RPMI8226 (cell line): ENCODE data around the gene CHMP4B.
A peak's percentile ranks its signal among the peaks of the same experiment; 100 is the strongest.

Experiments used
- DNase-seq: peaks from one replicate; pipeline ENCODE4 v3.0.0-alpha.2; 2015

Gene CHMP4B

DNA sequence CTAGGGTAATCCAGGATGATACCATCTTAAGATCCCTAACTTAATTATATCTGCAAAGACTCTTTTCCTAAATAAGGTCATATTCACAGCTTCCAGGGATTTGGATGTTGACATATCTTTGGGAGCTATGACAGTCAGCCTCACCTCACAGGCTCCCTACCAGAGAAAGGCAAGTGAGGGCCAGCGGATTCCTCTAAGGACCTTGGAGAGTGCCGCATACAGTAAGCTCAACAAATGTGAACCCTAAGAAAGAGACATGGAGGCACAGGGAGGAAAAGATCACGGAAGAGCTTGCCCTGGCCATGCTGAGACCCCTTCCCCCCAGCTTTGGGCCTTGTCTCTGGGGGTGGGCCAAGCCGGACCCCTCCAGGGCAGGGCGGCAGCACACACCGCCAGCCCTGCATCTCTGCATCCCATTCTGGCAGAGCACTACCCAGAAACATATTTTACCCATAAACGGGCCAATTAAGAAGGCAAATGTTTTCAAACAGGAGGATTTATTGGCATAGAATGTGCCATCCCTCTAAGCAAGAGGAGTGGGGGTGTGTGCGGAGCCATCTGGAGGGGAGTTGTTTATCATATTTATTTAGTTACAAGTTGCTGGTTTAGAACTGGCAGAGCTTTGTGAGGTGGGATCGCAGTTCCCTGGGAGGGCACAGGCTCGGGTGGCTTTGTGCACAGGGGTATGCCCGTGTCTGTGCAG lies 55.4 kb downstream of the CHMP4B start:
- DNase-seq, result no peak

DNA sequence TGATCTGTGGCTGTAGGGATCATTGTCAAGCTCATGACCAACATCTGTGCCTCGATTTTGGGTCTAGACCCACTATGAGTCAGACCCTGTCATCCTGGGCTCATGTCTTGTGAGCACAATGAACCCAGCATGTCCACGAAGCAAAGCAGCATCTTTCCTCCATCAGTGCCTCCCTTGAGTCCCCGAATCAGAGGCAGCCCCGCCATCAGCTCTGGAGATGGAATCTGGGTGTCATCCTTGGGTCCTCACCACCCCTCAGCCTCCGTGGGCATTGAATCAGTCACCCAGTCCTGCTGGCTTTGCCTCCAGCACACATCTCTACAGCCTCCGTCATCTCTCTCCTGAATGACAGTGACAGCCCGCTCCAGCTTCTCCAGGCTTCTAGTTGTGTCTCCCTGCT lies 56.9 kb downstream of the CHMP4B start:
- DNase-seq, result no peak

DNA sequence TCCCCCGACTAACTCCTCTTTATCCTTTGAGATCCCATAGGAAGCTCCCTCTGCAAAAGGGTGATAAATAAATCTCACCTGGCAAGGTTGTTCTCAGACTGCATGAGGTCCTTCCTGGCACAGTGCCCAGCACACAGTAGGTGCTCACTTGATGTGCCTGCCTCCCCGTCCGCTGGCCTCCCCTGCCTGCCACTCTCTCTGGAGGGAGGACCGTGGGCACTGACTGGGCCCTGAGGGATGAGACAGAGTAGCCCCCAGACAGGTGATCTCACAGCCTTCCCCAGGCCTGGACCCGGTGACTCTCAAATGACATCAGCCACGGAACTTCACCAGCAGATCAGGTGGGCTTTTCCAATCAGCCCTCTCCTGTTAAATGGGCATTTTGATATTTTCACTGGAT lies 57.4 kb downstream of the CHMP4B start:
- DNase-seq, result no peak

DNA sequence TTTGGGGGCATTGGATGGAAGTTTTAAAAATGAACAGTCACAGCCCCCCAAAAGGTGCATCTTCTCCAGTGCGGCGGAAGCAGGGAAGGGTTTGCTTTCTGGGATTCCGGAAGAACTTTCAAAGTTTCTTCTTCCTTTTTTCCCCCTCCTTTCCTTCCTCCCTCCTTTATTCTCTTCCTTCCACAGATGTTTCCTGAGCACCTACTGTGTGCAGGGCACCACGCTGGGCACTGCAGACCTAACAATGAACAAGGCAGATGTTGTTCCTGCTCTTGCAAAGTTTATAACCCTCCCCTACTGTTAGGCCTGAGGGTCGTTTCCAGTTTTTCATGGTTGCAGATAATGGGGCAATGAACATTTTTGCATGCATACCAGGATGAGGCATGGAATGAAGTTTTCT lies 58.1 kb downstream of the CHMP4B start:
- DNase-seq, result no peak

DNA sequence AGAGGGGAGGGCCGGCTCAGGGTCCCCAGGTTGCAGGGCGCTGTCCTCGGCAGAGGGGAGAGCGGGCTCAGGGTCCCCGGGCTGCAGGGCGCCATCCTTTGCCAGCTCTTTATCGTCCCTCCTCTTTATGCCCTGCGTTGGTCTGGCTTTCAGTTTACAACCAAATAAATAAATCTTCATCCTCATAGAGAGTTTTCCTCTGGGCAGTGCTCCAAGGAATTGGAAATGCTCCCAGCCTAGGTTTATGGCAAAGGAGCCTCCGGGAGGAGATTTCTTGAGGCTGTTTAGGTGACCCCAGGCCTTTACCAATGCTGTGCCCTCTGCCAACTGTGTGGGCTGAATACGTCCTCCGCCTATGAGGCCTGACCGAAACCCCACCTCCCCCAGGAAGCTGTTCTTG lies 60.2 kb downstream of the CHMP4B start:
- no peak for DNase-seq

GRCh38 chr20:33874129-33874528 lies 63.0 kb downstream of the CHMP4B start:
- DNase-seq, result no peak

- peak; percentile 94 for DNase-seq
Observed at GRCh38 chr20:33875055-33875454, 63.9 kb downstream of the CHMP4B start.

GRCh38 chr20:33875534-33876026 lies 64.4 kb downstream of the CHMP4B start:
- DNase-seq, result peak; percentile 20

DNA sequence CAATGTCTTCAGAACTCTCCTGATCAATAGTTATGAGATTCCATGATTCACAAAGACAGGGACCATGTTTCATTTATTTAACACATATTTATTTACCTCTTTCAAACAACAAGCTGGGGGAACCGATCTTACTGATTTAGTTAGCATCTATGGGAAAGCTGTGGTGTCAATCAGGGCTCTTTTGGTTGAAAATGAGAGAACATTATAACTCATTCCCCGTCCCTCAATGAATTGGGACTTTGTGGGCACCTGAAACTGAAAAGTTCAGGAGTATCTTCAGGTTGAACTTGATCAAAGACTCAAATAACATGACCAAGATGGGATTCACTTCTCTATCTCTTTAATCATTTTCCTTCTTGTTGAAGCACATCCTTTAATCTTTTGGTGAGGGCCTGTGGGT lies 67.4 kb downstream of the CHMP4B start:
- DNase-seq, result no peak

DNA sequence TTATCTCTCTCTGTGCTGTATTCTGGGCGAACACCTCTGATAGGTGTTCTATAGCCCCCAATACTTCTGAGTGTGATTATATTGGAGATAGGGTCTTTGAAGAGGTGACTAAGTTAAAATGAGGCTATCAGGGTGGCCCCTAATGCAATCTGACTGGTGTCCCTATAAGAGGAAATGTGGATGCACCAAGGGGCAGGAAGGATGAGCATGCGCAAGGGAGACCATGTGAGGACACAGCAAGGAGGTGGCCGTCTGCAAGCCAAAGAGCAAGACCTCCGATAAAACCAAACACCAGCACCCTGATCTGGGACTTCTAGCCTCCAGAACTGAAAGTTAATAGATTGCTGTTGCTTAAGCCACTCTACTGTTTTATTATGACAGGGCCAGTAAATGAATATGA lies 69.2 kb downstream of the CHMP4B start:
- no peak for DNase-seq

- no peak for DNase-seq
Observed at GRCh38 chr20:33881989-33882388, 70.8 kb downstream of the CHMP4B start.

DNA sequence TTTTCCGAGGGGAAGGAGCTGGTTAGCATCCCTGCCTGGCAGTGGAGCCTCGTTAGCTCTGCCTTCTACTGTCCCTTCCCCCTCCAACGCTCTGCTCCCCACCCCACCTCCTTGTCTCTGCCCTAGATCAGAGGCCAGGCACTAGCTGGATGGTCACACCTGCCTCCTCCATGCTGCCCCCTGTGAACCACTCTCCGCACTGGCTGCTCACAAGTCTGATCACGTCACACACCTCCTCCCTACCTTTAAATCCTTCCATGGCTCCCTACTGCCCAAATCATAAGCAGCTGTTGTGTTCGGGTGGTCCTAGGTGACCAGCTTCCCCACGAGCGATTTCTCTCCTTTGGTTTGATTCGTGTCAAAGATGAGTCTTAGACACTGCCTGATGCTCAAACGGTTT lies 71.3 kb downstream of the CHMP4B start:
- DNase-seq, result no peak

GRCh38 chr20:33883164-33883563 lies 72.0 kb downstream of the CHMP4B start:
- DNase-seq, result peak; percentile 75

GRCh38 chr20:33884633-33885032 lies 73.5 kb downstream of the CHMP4B start:
- no peak for DNase-seq

- DNase-seq, result no peak
Observed at GRCh38 chr20:33889312-33889711, 78.2 kb downstream of the CHMP4B start.

- no peak for DNase-seq
Observed at GRCh38 chr20:33890557-33890956, 79.4 kb downstream of the CHMP4B start.

DNA sequence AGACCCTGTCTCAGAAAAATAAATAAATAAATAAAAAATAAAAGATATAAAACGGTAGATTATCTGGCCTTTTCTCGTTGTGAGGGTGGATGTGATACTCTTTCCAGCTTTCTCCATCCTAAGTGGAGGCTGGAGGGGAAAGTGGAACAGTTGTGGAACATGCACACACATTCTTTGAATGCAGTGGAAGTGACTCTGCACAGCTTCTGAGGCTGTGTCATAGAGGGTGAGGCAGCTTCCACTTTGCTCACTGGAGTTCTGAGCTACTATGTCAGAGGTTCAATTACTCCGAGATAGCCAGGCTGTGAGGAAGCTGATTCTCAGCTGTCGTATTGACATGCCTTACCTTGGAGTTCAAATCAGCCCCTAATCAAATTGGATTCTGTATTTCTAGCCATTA lies 82.2 kb downstream of the CHMP4B start:
- DNase-seq, result no peak

- no peak for DNase-seq
Observed at GRCh38 chr20:33894798-33895197, 83.7 kb downstream of the CHMP4B start.

- DNase-seq, result no peak
Observed at GRCh38 chr20:33896509-33896908, 85.4 kb downstream of the CHMP4B start.

- no peak for DNase-seq
Observed at GRCh38 chr20:33897313-33897912, 86.3 kb downstream of the CHMP4B start.

DNA sequence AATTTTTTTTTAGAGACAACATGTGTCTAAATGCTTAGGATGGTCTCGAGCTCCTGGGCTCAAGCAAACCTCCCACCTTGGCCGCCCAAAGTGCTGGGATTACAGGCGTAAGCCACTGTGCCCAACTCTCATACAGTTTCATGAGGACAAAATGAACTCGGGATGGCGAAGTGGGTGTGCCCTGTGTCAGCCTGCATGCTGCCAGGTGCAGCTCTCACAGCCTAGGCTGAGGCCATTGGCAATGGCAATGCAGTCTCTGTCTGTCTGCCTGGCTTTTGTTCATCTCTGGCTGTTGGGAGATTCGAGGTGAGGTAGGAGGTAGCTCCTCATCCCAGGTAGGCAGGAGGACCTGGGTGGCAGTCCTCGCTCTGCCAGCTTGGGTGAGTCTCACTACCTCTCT lies 88.0 kb downstream of the CHMP4B start:
- DNase-seq, result no peak

GRCh38 chr20:33900521-33901131 lies 89.5 kb downstream of the CHMP4B start:
- no peak for DNase-seq

DNA sequence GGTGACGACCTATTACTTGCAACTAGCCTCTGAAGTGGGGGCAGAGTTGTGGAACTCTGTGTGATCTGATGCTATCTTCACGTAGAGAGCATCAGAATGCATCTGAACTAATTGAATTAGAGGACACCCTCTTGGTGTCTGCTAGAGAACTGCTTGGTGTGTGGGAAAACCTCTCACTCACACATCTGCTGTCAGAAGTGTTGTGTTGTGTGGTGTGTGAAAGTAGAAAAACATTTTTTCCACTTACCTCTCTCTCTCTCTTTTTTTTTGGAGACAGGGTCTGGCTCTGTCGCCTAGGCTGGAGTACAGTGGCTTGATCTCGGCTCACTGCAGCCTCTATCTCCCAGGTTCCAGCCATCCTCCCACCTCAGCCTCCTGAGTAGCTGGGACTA lies 90.0 kb downstream of the CHMP4B start:
- DNase-seq, result no peak

- no peak for DNase-seq
Observed at GRCh38 chr20:33902011-33902410, 90.9 kb downstream of the CHMP4B start.
